ENCODE measurements around the gene NRXN3. TPM values are rescaled to one million over a fixed set of nuclear protein-coding genes. Genes with fewer than 3 reads are reported as not detected.

Gene NRXN3
- polyA plus RNA-seq, 1 of the 3 experiments (the other 2 are of a cell fraction), result 1.6 TPM

DNA sequence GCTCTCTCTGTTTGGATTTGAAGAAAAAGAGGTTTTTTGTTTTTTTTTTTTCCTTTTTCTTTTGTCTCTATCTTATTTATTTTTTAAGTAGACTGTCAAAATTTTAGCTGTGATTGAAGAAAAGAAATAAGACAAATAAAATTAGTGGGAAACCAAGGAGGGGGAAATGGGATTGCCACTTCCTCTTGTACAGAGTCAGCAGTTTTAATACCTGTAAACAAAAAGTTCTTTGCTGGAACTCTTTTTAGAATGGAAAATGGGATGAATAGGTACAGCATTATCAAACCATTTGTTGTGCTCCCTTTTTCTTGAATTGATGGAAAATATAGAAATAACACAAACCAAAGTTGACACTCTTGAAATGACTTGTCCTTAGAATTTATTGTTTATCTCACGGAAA lies 1360.4 kb downstream of the NRXN3 start:
- no peaks in the 10 kb centered on the region for H3K4me1 ChIP-seq (ENCODE audit: control insufficient read depth in 1 of 2, insufficient read depth in 2 of 2, low read depth in 1 of 2, low read length in 1 of 2)
- H3K4me2 ChIP-seq, result no peak overlapping the region
- no peaks in the 10 kb centered on the region for H3K9me3 ChIP-seq
- no peaks in the 10 kb centered on the region for H4K20me1 ChIP-seq (ENCODE audit: insufficient read depth)
- no peak overlapping the region for H3K9ac ChIP-seq
- H3K36me3 ChIP-seq (replicated peaks in 1 of 2; ENCODE audit: control insufficient read depth in 1 of 2, insufficient read depth in 2 of 2, low read length in 1 of 2), result no peaks in the 10 kb centered on the region
- CTCF ChIA-PET, result no interaction called here
- no peak overlapping the region for H2AFZ ChIP-seq (ENCODE audit: low read depth)
- TF ChIP-seq, protein P1, sequence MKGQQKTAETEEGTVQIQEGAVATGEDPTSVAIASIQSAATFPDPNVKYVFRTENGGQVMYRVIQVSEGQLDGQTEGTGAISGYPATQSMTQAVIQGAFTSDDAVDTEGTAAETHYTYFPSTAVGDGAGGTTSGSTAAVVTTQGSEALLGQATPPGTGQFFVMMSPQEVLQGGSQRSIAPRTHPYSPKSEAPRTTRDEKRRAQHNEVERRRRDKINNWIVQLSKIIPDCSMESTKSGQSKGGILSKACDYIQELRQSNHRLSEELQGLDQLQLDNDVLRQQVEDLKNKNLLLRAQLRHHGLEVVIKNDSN (IDR thresholded peaks at IDR 0.05; ENCODE audit: borderline replicate concordance, low read depth), result no peak
- TF ChIP-seq, protein P2, sequence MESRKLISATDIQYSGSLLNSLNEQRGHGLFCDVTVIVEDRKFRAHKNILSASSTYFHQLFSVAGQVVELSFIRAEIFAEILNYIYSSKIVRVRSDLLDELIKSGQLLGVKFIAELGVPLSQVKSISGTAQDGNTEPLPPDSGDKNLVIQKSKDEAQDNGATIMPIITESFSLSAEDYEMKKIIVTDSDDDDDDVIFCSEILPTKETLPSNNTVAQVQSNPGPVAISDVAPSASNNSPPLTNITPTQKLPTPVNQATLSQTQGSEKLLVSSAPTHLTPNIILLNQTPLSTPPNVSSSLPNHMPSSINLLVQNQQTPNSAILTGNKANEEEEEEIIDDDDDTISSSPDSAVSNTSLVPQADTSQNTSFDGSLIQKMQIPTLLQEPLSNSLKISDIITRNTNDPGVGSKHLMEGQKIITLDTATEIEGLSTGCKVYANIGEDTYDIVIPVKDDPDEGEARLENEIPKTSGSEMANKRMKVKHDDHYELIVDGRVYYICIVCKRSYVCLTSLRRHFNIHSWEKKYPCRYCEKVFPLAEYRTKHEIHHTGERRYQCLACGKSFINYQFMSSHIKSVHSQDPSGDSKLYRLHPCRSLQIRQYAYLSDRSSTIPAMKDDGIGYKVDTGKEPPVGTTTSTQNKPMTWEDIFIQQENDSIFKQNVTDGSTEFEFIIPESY (IDR thresholded peaks at IDR 0.05; ENCODE audit: borderline replicate concordance, low read depth), result no peak
- no peak for TF ChIP-seq RCOR1 (IDR thresholded peaks at IDR 0.05; ENCODE audit: low read length)
- no peak for TF ChIP-seq SIN3A (IDR thresholded peaks at IDR 0.05; ENCODE audit: borderline replicate concordance, low read depth, low read length)
- TF ChIP-seq FOXM1 (IDR thresholded peaks at IDR 0.05; ENCODE audit: low read depth), result no peak
- no peak for TF ChIP-seq TCF12 (IDR thresholded peaks at IDR 0.05)
- H3K9me2 ChIP-seq, result no peaks in the 10 kb centered on the region
- H3K27ac ChIP-seq (ENCODE audit: low read depth in 2 of 2, low read length in 1 of 2), result no peak overlapping the region
- 96% methylated on average over 1 of the region's 1 CpG for WGBS (ENCODE audit: low lambda C conversion rate)
- DNase-seq, result no peak
- no peaks in the 10 kb centered on the region for H3F3A ChIP-seq (replicated peaks; ENCODE audit: insufficient read depth)
- POLR2A ChIA-PET, result no interaction called here
- H3K79me2 ChIP-seq (ENCODE audit: insufficient read depth), result no peaks in the 10 kb centered on the region
- H3K27me3 ChIP-seq (ENCODE audit: insufficient read depth), result no peaks in the 10 kb centered on the region
- no peak overlapping the region for H3K4me3 ChIP-seq (ENCODE audit: low read depth in 2 of 2, low read length in 1 of 2)

DNA sequence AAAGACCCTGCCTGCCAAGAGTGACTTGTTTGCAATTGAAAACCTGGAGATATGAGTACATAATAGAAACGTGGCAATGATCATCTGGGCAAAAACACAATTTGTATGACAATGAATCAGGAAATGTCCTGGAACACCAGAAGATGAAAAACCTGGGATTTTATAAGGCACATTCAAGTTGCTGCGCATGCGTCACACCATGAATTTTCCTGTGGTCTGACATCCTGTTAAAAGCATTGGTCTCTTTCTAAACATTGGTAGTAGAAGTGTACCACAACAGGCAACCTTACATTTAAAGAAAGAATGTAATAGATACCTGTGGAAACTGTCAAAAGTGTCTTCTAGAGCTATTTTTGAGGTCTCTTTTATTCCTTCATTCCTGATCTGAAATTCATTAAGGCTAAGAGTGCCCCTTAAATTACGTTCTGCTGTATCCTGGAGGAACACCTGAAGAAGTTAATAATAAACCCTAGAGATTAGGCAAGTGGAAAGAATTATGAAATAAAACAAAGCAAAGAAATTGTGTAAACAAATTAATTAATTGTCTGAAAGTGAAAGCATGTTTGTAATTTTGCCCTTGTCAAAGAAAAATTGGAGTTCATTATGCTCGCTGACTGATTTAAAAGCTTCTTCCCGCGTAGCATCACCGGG lies 1364.7 kb downstream of the NRXN3 start:
- no peaks in the 10 kb centered on the region for H3K79me2 ChIP-seq (ENCODE audit: insufficient read depth)
- no peak overlapping the region for H3K4me3 ChIP-seq (ENCODE audit: low read depth in 2 of 2, low read length in 1 of 2)
- H3K9ac ChIP-seq, result no peak overlapping the region
- 47% methylated on average over 8 of the region's 8 CpGs for WGBS (ENCODE audit: low lambda C conversion rate)
- POLR2A ChIA-PET, result no interaction called here
- H3F3A ChIP-seq (replicated peaks; ENCODE audit: insufficient read depth), result no peaks in the 10 kb centered on the region
- no peak overlapping the region for H2AFZ ChIP-seq (ENCODE audit: low read depth)
- CTCF ChIA-PET, result interaction anchor here (3.2 kb wide), 1 partner anchor 10 kb away, joined by 19 read pairs; no protein-coding TSS in a partner anchor
- DNase-seq, result no peak
- H4K20me1 ChIP-seq (ENCODE audit: insufficient read depth), result no peaks in the 10 kb centered on the region
- no peak overlapping the region for H3K27ac ChIP-seq (ENCODE audit: low read depth in 2 of 2, low read length in 1 of 2)
- H3K4me1 ChIP-seq (ENCODE audit: control insufficient read depth in 1 of 2, insufficient read depth in 2 of 2, low read depth in 1 of 2, low read length in 1 of 2), result no peaks in the 10 kb centered on the region
- no peaks in the 10 kb centered on the region for H3K9me2 ChIP-seq
- H3K36me3 ChIP-seq (replicated peaks in 1 of 2; ENCODE audit: control insufficient read depth in 1 of 2, insufficient read depth in 2 of 2, low read length in 1 of 2), result no peaks in the 10 kb centered on the region
- H3K9me3 ChIP-seq, result no peaks in the 10 kb centered on the region
- no peaks in the 10 kb centered on the region for H3K27me3 ChIP-seq (ENCODE audit: insufficient read depth)
- H3K4me2 ChIP-seq, result no peak overlapping the region
- TF ChIP-seq GABPA (IDR thresholded peaks at IDR 0.05; ENCODE audit: low read depth) (no peak), SMC3 (IDR thresholded peaks at IDR 0.05; ENCODE audit: low read depth, low read length) (no peak), ELF1 (IDR thresholded peaks at IDR 0.05) (no peak), JUND (IDR thresholded peaks at IDR 0.05) (no peak), RFX5 (IDR thresholded peaks at IDR 0.05; ENCODE audit: low read length) (no peak), FOSL2 (IDR thresholded peaks at IDR 0.05; ENCODE audit: borderline replicate concordance, low read depth) (no peak), TEAD4 (IDR thresholded peaks at IDR 0.05; ENCODE audit: borderline replicate concordance, insufficient read depth) (no peak), CHD2 (IDR thresholded peaks at IDR 0.05; ENCODE audit: low read length, partially characterized antibody) (no peak)
- TF ChIP-seq, protein P3, sequence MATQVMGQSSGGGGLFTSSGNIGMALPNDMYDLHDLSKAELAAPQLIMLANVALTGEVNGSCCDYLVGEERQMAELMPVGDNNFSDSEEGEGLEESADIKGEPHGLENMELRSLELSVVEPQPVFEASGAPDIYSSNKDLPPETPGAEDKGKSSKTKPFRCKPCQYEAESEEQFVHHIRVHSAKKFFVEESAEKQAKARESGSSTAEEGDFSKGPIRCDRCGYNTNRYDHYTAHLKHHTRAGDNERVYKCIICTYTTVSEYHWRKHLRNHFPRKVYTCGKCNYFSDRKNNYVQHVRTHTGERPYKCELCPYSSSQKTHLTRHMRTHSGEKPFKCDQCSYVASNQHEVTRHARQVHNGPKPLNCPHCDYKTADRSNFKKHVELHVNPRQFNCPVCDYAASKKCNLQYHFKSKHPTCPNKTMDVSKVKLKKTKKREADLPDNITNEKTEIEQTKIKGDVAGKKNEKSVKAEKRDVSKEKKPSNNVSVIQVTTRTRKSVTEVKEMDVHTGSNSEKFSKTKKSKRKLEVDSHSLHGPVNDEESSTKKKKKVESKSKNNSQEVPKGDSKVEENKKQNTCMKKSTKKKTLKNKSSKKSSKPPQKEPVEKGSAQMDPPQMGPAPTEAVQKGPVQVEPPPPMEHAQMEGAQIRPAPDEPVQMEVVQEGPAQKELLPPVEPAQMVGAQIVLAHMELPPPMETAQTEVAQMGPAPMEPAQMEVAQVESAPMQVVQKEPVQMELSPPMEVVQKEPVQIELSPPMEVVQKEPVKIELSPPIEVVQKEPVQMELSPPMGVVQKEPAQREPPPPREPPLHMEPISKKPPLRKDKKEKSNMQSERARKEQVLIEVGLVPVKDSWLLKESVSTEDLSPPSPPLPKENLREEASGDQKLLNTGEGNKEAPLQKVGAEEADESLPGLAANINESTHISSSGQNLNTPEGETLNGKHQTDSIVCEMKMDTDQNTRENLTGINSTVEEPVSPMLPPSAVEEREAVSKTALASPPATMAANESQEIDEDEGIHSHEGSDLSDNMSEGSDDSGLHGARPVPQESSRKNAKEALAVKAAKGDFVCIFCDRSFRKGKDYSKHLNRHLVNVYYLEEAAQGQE (IDR thresholded peaks at IDR 0.05; ENCODE audit: low read depth, low read length), result no peak
- TF ChIP-seq, protein P2 (IDR thresholded peaks at IDR 0.05; ENCODE audit: borderline replicate concordance, low read depth), result no peak
- TF ChIP-seq, protein P4, sequence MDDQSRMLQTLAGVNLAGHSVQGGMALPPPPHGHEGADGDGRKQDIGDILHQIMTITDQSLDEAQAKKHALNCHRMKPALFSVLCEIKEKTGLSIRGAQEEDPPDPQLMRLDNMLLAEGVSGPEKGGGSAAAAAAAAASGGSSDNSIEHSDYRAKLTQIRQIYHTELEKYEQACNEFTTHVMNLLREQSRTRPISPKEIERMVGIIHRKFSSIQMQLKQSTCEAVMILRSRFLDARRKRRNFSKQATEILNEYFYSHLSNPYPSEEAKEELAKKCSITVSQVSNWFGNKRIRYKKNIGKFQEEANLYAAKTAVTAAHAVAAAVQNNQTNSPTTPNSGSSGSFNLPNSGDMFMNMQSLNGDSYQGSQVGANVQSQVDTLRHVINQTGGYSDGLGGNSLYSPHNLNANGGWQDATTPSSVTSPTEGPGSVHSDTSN (IDR thresholded peaks at IDR 0.05), result no peak
- TF ChIP-seq, protein P5, sequence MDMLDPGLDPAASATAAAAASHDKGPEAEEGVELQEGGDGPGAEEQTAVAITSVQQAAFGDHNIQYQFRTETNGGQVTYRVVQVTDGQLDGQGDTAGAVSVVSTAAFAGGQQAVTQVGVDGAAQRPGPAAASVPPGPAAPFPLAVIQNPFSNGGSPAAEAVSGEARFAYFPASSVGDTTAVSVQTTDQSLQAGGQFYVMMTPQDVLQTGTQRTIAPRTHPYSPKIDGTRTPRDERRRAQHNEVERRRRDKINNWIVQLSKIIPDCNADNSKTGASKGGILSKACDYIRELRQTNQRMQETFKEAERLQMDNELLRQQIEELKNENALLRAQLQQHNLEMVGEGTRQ (IDR thresholded peaks at IDR 0.05; ENCODE audit: borderline replicate concordance, low read depth, low read length), result no peak

All from SK-N-SH (cell line).